OCI-LY7 (cell line): ENCODE measurements around the gene MACC1. TPM values are rescaled to one million over a fixed set of nuclear protein-coding genes. Genes with fewer than 3 reads are reported as not detected.
"Not testable (repeated sequence)": the region's sequence is repeated elsewhere in the genome, so short reads cannot be mapped to it uniquely, and the experiment has no call there.

Source experiments
- BruUV-seq: library from RNA; stranded (reverse); fragments of 400-500 nt; replicated peaks from 2 replicates; lab custom pipeline; 2021; lab: Mats Ljungman, UMichigan
- CTCF ChIA-PET: fragments of 300-600 bp; sonication (Branson Sonifier 250); formaldehyde crosslinking; loops from one replicate; lab custom pipeline; 2022; ENCODE audit warnings: antibody characterized with exemption; ENCODE audit not compliant: unreplicated experiment; lab: Charles Lee
- POLR2A ChIA-PET: fragments of 300-600 bp; sonication (Branson Sonifier 250); formaldehyde crosslinking; loops from one replicate; lab custom pipeline; 2022; ENCODE audit warnings: antibody characterized with exemption; lab: Charles Lee
- DNase-seq: peaks from one replicate; pipeline ENCODE4 v3.0.0-alpha.2; 2015; ENCODE audit warnings: low spot score
- H2AFZ ChIP-seq: fragments of 200-600 bp; sonication (generic), shearing (Covaris generic); 2 replicates; pipeline ENCODE4 v1.6.1; 2014; ENCODE audit warnings: mild to moderate bottlenecking, antibody characterized with exemption, low read length, moderate library complexity
- H3K27ac ChIP-seq: fragments of 200-600 bp; sonication (generic); 2 replicates; pipeline ENCODE4 v1.5.1; 2014; ENCODE audit warnings: mixed run types, low read depth, mild to moderate bottlenecking, moderate library complexity, low read length, inconsistent platforms; ENCODE audit not compliant: poor library complexity, severe bottlenecking
- H3K36me3 ChIP-seq: fragments of 200-600 bp; sonication (generic); 2 replicates; pipeline ENCODE4 v1.6.1; 2014; ENCODE audit warnings: mild to moderate bottlenecking, antibody characterized with exemption, low read length, moderate library complexity, mixed read lengths; ENCODE audit not compliant: insufficient read depth
- H3K4me1 ChIP-seq: fragments of 200-600 bp; sonication (generic); 2 replicates; pipeline ENCODE4 v1.5.1; 2014; ENCODE audit warnings: mild to moderate bottlenecking, low read length; ENCODE audit not compliant: insufficient read depth, poor library complexity, severe bottlenecking
- H3K4me2 ChIP-seq: fragments of 200-600 bp; sonication (generic); 2 replicates; pipeline ENCODE4 v1.6.1; 2014; ENCODE audit warnings: mild to moderate bottlenecking, low read length
- H3K4me3 ChIP-seq: fragments of 200-600 bp; sonication (generic); 2 replicates; pipeline ENCODE4 v1.5.1; 2014; ENCODE audit warnings: mild to moderate bottlenecking, low read depth, low read length; ENCODE audit not compliant: poor library complexity, severe bottlenecking
- H3K79me2 ChIP-seq: fragments of 200-600 bp; sonication (generic); 2 replicates; pipeline ENCODE4 v1.6.1; 2016; ENCODE audit warnings: low read depth, mild to moderate bottlenecking, low read length, moderate library complexity, mixed read lengths; ENCODE audit not compliant: insufficient read depth
- H3K9me2 ChIP-seq: fragments of 200-600 bp; sonication (generic); 2 replicates; pipeline ENCODE4 v1.6.1; 2016; ENCODE audit warnings: mild to moderate bottlenecking, low read length, mixed read lengths; ENCODE audit not compliant: insufficient read depth
- H3K9me3 ChIP-seq: fragments of 200-600 bp; sonication (generic); 2 replicates; pipeline ENCODE4 v1.6.1; 2014; ENCODE audit warnings: mild to moderate bottlenecking, mixed run types, low read length, mixed read lengths
- H4K20me1 ChIP-seq: fragments of 200-600 bp; sonication (generic); 2 replicates; pipeline ENCODE4 v1.6.1; 2014; ENCODE audit warnings: mild to moderate bottlenecking, antibody characterized with exemption, low read length, moderate library complexity, mixed read lengths; ENCODE audit not compliant: insufficient read depth
- EZH2phosphoT487 ChIP-seq: fragments of 200-600 bp; sonication (generic); IDR thresholded peaks from 2 replicates; pipeline ENCODE4 v1.6.1; 2018; ENCODE audit warnings: low read depth, borderline replicate concordance, mild to moderate bottlenecking, mixed run types, antibody characterized with exemption, low read length, moderate library complexity, mixed read lengths
- intact Hi-C: fragments of 100-400 bp; cut with micrococcal nuclease; formaldehyde crosslinking; loops from one replicate; pipeline ENCODE4 v1.10.0; 2022; ENCODE audit not compliant: unreplicated experiment
- total RNA-seq, 2 experiments: library from RNA; depleted of rRNA in 1 of 2; stranded (reverse); fragments of >200 nt in 1 of 2; shearing (Covaris generic) in 1 of 2; gene quantifications; 2 replicates each; pipeline ENCODE4 v1.2.3, GENCODE V29; 2014 to 2022
- TF ChIP-seq, protein P1 (sequence below): fragments of 200-600 bp; sonication (generic); conservative IDR thresholded peaks from 2 replicates; pipeline ENCODE4 v1.5.1; 2014; ENCODE audit warnings: mild to moderate bottlenecking, antibody characterized with exemption, low read length, moderate library complexity, mixed read lengths

The MACC1 gene
- total RNA-seq, 2 experiments from 2014 or later = 5.0 to 11.1 TPM

DNA sequence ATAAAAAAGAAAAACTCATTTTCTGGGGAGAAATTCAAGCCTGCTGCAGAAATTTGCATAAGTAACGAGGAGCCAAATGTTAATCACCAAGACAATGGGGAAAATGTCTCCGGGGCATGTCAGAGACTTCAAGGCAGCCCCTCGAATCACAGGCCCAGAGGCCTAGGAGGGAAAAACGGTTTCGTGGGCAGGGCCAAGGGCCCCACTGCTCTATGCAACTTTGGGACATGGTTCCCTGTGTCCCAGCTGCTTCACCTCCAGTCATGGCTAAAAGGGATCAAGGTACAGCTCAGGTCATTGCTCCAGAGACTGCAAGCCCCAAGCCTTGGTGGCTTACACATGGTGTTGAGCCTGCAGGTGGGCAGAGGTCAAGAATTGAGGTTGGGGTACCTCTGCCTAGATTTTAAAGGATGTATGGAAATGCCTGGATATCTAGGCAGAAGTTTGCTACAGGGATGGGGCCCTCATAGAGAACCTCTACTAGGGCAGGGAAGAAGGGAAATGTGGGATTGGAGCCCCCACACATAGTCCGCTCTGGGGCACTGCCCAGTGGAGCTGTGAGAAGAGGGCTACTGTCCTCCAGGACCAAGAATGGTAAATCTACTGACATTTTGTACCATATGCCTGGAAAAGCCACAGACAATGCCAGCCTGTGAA is 8.4 kb downstream of the MACC1 start:
- POLR2A ChIA-PET = no interaction called here
- BruUV-seq = no TSS peak
- DNase-seq = no peak
- H3K9me2 ChIP-seq = no peaks in the 10 kb centered on the region
- no peaks in the 10 kb centered on the region for H3K79me2 ChIP-seq
- peaks cover 20% of the 10 kb centered on the region for H3K9me3 ChIP-seq
- no peaks in the 10 kb centered on the region for H4K20me1 ChIP-seq
- peaks cover 13% of the 10 kb centered on the region; the same call in 1 of the 2 replicates for H3K36me3 ChIP-seq
- TF ChIP-seq EZH2phosphoT487 = no peak
- TF ChIP-seq, protein P1, sequence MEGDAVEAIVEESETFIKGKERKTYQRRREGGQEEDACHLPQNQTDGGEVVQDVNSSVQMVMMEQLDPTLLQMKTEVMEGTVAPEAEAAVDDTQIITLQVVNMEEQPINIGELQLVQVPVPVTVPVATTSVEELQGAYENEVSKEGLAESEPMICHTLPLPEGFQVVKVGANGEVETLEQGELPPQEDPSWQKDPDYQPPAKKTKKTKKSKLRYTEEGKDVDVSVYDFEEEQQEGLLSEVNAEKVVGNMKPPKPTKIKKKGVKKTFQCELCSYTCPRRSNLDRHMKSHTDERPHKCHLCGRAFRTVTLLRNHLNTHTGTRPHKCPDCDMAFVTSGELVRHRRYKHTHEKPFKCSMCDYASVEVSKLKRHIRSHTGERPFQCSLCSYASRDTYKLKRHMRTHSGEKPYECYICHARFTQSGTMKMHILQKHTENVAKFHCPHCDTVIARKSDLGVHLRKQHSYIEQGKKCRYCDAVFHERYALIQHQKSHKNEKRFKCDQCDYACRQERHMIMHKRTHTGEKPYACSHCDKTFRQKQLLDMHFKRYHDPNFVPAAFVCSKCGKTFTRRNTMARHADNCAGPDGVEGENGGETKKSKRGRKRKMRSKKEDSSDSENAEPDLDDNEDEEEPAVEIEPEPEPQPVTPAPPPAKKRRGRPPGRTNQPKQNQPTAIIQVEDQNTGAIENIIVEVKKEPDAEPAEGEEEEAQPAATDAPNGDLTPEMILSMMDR = no peak
- CTCF ChIA-PET = no interaction called here
- no peak overlapping the region for H3K4me3 ChIP-seq
- H3K4me2 ChIP-seq = no peak overlapping the region
- no peak overlapping the region for H3K27ac ChIP-seq
- no peak overlapping the region for H2AFZ ChIP-seq
- H3K4me1 ChIP-seq = no peaks in the 10 kb centered on the region
- intact Hi-C loops = no loop called here

DNA sequence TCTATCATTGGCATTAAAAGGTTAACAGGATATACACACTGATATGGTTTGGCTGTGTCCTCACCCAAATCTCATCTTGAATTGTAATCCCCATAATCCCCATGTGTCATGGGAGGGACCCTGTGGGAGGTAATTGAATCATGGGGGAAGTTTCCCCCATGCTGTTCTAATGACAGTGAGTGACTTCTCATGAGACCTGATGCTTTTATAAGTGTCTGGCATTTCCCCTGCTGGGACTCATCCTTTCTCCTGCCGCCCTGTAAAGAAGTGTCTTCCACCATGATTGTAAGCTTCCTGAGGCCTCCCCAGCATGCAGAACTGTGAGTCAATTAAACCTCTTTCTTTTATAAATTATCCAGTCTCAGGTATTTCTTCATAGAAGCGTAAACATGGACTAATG is 9.4 kb downstream of the MACC1 start:
- H3K9me3 ChIP-seq = peaks cover 20% of the 10 kb centered on the region

DNA sequence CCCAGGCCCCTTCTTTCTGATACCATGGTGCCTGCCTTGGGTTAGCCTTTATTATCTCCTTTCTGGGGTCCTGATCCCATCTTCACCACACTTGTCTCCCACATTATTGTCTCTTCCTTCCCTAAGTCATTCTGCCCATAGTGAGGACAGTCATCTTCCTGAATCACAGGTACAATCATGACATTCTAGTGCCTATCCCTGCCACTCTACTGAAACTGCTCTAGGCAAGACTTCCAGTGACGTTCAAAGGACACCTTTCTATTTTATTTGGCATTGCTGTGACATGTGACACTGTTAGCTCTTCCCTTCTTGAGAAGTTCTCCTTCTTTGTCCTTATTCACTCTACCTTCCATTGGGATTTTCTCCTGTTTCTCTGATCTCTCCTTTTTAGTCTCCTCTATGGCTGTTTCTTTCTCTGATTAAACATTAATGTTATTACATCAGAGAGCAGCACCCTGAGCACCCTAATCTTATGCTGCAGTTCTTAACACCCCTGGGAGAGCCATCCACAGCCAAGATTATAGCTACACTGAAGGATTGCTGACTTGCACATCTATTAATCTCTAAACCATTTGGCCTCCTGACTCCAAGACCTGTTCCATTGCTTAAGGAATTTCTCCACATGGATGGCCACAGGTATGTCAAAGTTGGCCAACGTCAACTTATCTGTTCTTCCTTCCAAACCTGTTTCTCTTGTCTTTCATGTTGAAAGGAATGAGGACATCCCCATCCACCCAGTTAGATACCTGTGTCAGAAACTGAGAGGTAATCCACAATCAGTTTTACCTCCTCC is 10.9 kb downstream of the MACC1 start:
- Histone ChIP-seq H3K9me2 (no peaks in the 10 kb centered on the region), H3K79me2 (no peaks in the 10 kb centered on the region), H3K27ac (no peak overlapping the region), H3K9me3 (peaks cover 20% of the 10 kb centered on the region), H2AFZ (no peak overlapping the region), H3K36me3 (peaks cover 10% of the 10 kb centered on the region; the same call in 1 of the 2 replicates), H3K4me1 (peaks cover 5% of the 10 kb centered on the region), H4K20me1 (no peaks in the 10 kb centered on the region), H3K4me2 (no peak overlapping the region), H3K4me3 (no peak overlapping the region)
- no peak for TF ChIP-seq EZH2phosphoT487
- TF ChIP-seq, protein P1 = no peak
- POLR2A ChIA-PET = interaction anchor here (1.4 kb wide), 1 partner anchor 13 kb away, joined by 3 read pairs; no protein-coding TSS in a partner anchor
- CTCF ChIA-PET = no interaction called here
- intact Hi-C loops = no loop called here
- no TSS peak for BruUV-seq
- no peak for DNase-seq

More for the DNA sequence above, 9.4 kb downstream of the MACC1 start:
- intact Hi-C loops, H2AFZ ChIP-seq, H3K27ac ChIP-seq, DNase-seq, H4K20me1 ChIP-seq, H3K36me3 ChIP-seq, H3K4me3 ChIP-seq, BruUV-seq, H3K79me2 ChIP-seq, H3K9me2 ChIP-seq, POLR2A ChIA-PET, H3K4me2 ChIP-seq, H3K4me1 ChIP-seq, CTCF ChIA-PET: not testable (repeated sequence)
